SK-N-SH treated with all-trans-retinoic acid at 6 μM for 48 hours (cell line): ENCODE results near the gene PPP2R2C.

Experiments
- ATAC-seq: fragments of 200-7000 bp; cut with Tn5 transposase; 3 replicates; pipeline ENCODE4 v1.9.1; 2020; ENCODE audit warnings: mild to moderate bottlenecking, moderate library complexity
- ARNTL ChIP-seq: fragments of 450-650 bp; formaldehyde crosslinking; IDR thresholded peaks from 2 replicates; pipeline ENCODE4 v1.5.0; 2020; ENCODE audit warnings: low read depth, mild to moderate bottlenecking, moderate library complexity, borderline replicate concordance
- BACH2 ChIP-seq: fragments of 250-450 bp; sonication (Bioruptor Pico); IDR thresholded peaks from 2 replicates; pipeline ENCODE4 v1.9.0; 2021; ENCODE audit warnings: mild to moderate bottlenecking, borderline replicate concordance
- CREB5 ChIP-seq: fragments of 250-450 bp; sonication (Bioruptor Pico); IDR thresholded peaks from 2 replicates; pipeline ENCODE4 v1.5.1; 2020; ENCODE audit warnings: low read depth, mild to moderate bottlenecking, moderate library complexity
- ESRRG ChIP-seq: fragments of 250-450 bp; sonication (Bioruptor Pico); IDR thresholded peaks from 2 replicates; pipeline ENCODE4 v1.6.1; 2021; ENCODE audit warnings: mild to moderate bottlenecking
- GLIS3 ChIP-seq: fragments of 250-450 bp; sonication (Bioruptor Pico); IDR thresholded peaks from 2 replicates; pipeline ENCODE4 v1.5.0; 2020; ENCODE audit warnings: mild to moderate bottlenecking, moderate library complexity
- ISL1 ChIP-seq: fragments of 250-450 bp; sonication (Bioruptor Pico); IDR thresholded peaks from 2 replicates; pipeline ENCODE4 v2.1.2; 2022; ENCODE audit warnings: mild to moderate bottlenecking, moderate library complexity
- PATZ1 ChIP-seq: fragments of 250-450 bp; sonication (Bioruptor Pico); IDR thresholded peaks from 2 replicates; pipeline ENCODE4 v1.8.0; 2020; ENCODE audit warnings: mild to moderate bottlenecking, moderate library complexity, borderline replicate concordance
- POU6F1 ChIP-seq: fragments of 250-450 bp; sonication (Bioruptor Pico); IDR thresholded peaks from 2 replicates; pipeline ENCODE4 v1.8.0; 2021; ENCODE audit warnings: low read depth, mild to moderate bottlenecking, moderate library complexity, borderline replicate concordance
- PPARA ChIP-seq: fragments of 250-450 bp; sonication (Bioruptor Pico); IDR thresholded peaks from 2 replicates; pipeline ENCODE4 v1.5.0; 2020; ENCODE audit warnings: mild to moderate bottlenecking, borderline replicate concordance
- RARB ChIP-seq: fragments of 250-450 bp; sonication (Bioruptor Pico); IDR thresholded peaks from 2 replicates; pipeline ENCODE4 v1.8.0; 2021; ENCODE audit warnings: mild to moderate bottlenecking, moderate library complexity
- SNAI2 ChIP-seq: fragments of 250-450 bp; sonication (Bioruptor Pico); IDR thresholded peaks from 2 replicates; pipeline ENCODE4 v1.5.0; 2020; ENCODE audit warnings: mild to moderate bottlenecking, moderate library complexity
- TCF4 ChIP-seq: fragments of 250-450 bp; sonication (Bioruptor Pico); IDR thresholded peaks from 2 replicates; pipeline ENCODE4 v1.8.0; 2021; ENCODE audit warnings: mild to moderate bottlenecking, moderate library complexity, borderline replicate concordance
- TOX ChIP-seq: fragments of 250-450 bp; sonication (Bioruptor Pico); IDR thresholded peaks from 2 replicates; pipeline ENCODE4 v1.8.0; 2021; ENCODE audit warnings: mild to moderate bottlenecking, moderate library complexity, borderline replicate concordance
- TSHZ2 ChIP-seq: fragments of 250-450 bp; sonication (Bioruptor Pico); IDR thresholded peaks from 2 replicates; pipeline ENCODE4 v1.5.0; 2020; ENCODE audit warnings: mild to moderate bottlenecking, moderate library complexity
- ZC3H10 ChIP-seq: fragments of 250-450 bp; sonication (Bioruptor Pico); IDR thresholded peaks from 2 replicates; pipeline ENCODE4 v1.5.1; 2021; ENCODE audit warnings: mild to moderate bottlenecking, moderate library complexity
- ZFP3 ChIP-seq: fragments of 250-450 bp; sonication (Bioruptor Pico); IDR thresholded peaks from 2 replicates; pipeline ENCODE4 v1.5.0; 2020; ENCODE audit warnings: mild to moderate bottlenecking, moderate library complexity
- ZFP30 ChIP-seq: fragments of 450-650 bp; formaldehyde crosslinking; IDR thresholded peaks from 2 replicates; pipeline ENCODE4 v1.5.0; 2022; ENCODE audit warnings: mild to moderate bottlenecking, moderate library complexity
- ZNF565 ChIP-seq: fragments of 450-650 bp; formaldehyde crosslinking; conservative IDR thresholded peaks from 2 replicates; pipeline ENCODE4 v1.5.0; 2020; ENCODE audit warnings: low read depth, mild to moderate bottlenecking, moderate library complexity
- ZNF70 ChIP-seq: fragments of 450-650 bp; formaldehyde crosslinking; IDR thresholded peaks from 2 replicates; pipeline ENCODE4 v1.5.0; 2020; ENCODE audit warnings: mild to moderate bottlenecking, moderate library complexity
- ZNF8 ChIP-seq: fragments of 450-650 bp; formaldehyde crosslinking; IDR thresholded peaks from 2 replicates; pipeline ENCODE4 v1.5.0; 2020; ENCODE audit warnings: mild to moderate bottlenecking, moderate library complexity

PPP2R2C gene

GRCh38 chr4:6448476-6449170 lies 23.8 kb downstream of the PPP2R2C start:
- TF ChIP-seq CREB5 (CRISPR knock-in tag) (no peak), GLIS3 (no peak), ZFP3 (CRISPR knock-in tag) (no peak), ZNF8 (CRISPR knock-in tag) (no peak), TCF4 (CRISPR knock-in tag) (no peak), PATZ1 (CRISPR knock-in tag) (no peak), ZNF565 (no peak), TOX (CRISPR knock-in tag) (no peak), ZFP30 (CRISPR knock-in tag) (no peak)
- TF ChIP-seq, all 23 proteins: peak for 0
- ATAC-seq, result no peak

- no peak for ATAC-seq
- TF ChIP-seq ESRRG (CRISPR knock-in tag) (no peak), GLIS3 (no peak), BACH2 (CRISPR knock-in tag) (no peak), TCF4 (CRISPR knock-in tag) (no peak), POU6F1 (CRISPR knock-in tag) (no peak), ZFP30 (CRISPR knock-in tag) (no peak), ZNF8 (CRISPR knock-in tag) (no peak), ARNTL (no peak), ZFP3 (CRISPR knock-in tag) (no peak), RARB (no peak), ZC3H10 (CRISPR knock-in tag) (no peak), ZNF70 (no peak), ISL1 (CRISPR knock-in tag) (no peak), ZNF565 (no peak)
Measured at GRCh38 chr4:6447672-6448171, 24.7 kb downstream of the PPP2R2C start.

- TF ChIP-seq BACH2 (CRISPR knock-in tag) (no peak), TCF4 (CRISPR knock-in tag) (no peak)
- no peak for ATAC-seq
Measured at GRCh38 chr4:6446538-6447451, 25.6 kb downstream of the PPP2R2C start.

GRCh38 chr4:6446130-6446482 lies 26.3 kb downstream of the PPP2R2C start:
- TF ChIP-seq ZC3H10 (CRISPR knock-in tag), result no peak
- TF ChIP-seq SNAI2 (CRISPR knock-in tag), result no peak
- TF ChIP-seq TOX (CRISPR knock-in tag), result no peak
- no peak for TF ChIP-seq ESRRG (CRISPR knock-in tag)
- no peak for TF ChIP-seq ZNF565
- no peak for TF ChIP-seq ISL1 (CRISPR knock-in tag)
- TF ChIP-seq, all 23 proteins: peak for 0
- ATAC-seq, result no peak

- no peak for ATAC-seq
- no peak for TF ChIP-seq TSHZ2 (CRISPR knock-in tag)
- TF ChIP-seq TOX (CRISPR knock-in tag), result no peak
- TF ChIP-seq SNAI2 (CRISPR knock-in tag), result no peak
- TF ChIP-seq CREB5 (CRISPR knock-in tag), result no peak
- no peak for TF ChIP-seq TCF4 (CRISPR knock-in tag)
- no peak for TF ChIP-seq PPARA (CRISPR knock-in tag)
- TF ChIP-seq ZNF70, result no peak
- TF ChIP-seq ZFP30 (CRISPR knock-in tag), result no peak
- no peak for TF ChIP-seq ZNF565
- no peak for TF ChIP-seq ESRRG (CRISPR knock-in tag)
Measured at GRCh38 chr4:6445403-6446129, 26.8 kb downstream of the PPP2R2C start.
